Upper lobe of left lung (tissue), 6 donors: ENCODE data around the gene CHORDC1. TPM values are rescaled to one million over a fixed set of nuclear protein-coding genes. Genes with fewer than 3 reads are reported as not detected.
"Not testable (repeated sequence)": the region's sequence is repeated elsewhere in the genome, so short reads cannot be mapped to it uniquely, and the experiment has no call there.

Source experiments
- ATAC-seq, 2 donors: fragments of 200-7000 bp; cut with Tn5 transposase; one replicate each; pipeline ENCODE4 v1.9.1; 2022; ENCODE audit warnings: mild to moderate bottlenecking in 2 of 2, moderate library complexity in 2 of 2; ENCODE audit not compliant: low FRiP score in 2 of 2
- DNase-seq, 2 donors: peaks; one replicate each; pipeline ENCODE4 v3.0.0-alpha.2; 2019 to 2020
- H3K27ac ChIP-seq, 4 donors: fragments of 200-600 bp; sonication (generic); one replicate each; pipeline ENCODE4 v1.5.1; 2016 to 2019
- H3K27me3 ChIP-seq, 4 donors: fragments of 200-600 bp; sonication (generic); one replicate each; pipeline ENCODE4 v1.5.1; 2017 to 2019
- H3K36me3 ChIP-seq, 4 donors: fragments of 200-600 bp; sonication (generic); one replicate each; pipeline ENCODE4 v1.5.1; 2016 to 2019
- H3K4me1 ChIP-seq, 4 donors: fragments of 200-600 bp; sonication (generic); one replicate each; pipeline ENCODE4 v1.5.1; 2018 to 2019
- H3K4me3 ChIP-seq, 4 donors: fragments of 200-600 bp; sonication (generic); one replicate each; pipeline ENCODE4 v1.5.1; 2017 to 2019; ENCODE audit warnings: mild to moderate bottlenecking in 2 of 4, moderate library complexity in 1 of 4
- H3K9me3 ChIP-seq, 4 donors: fragments of 200-600 bp; sonication (generic); one replicate each; pipeline ENCODE4 v1.5.1; 2018 to 2019
- CTCF ChIP-seq, 6 experiments: fragments of 450-650 bp in 4 of 6; fragments of 200-600 bp in 2 of 6; sonication (generic) in 2 of 6; IDR thresholded peaks; one replicate each; pipeline ENCODE4 v1.5.1; 2016 to 2019; ENCODE audit warnings: antibody characterized with exemption in 6 of 6
- EP300 ChIP-seq, 4 donors: sonication (generic); formaldehyde crosslinking; IDR thresholded peaks; one replicate each; pipeline ENCODE4 v1.5.1; 2017; ENCODE audit warnings: antibody characterized with exemption in 4 of 4, control low read depth in 2 of 4
- POLR2A ChIP-seq, 4 donors: fragments of 450-650 bp; IDR thresholded peaks; one replicate each; pipeline ENCODE4 v1.5.1; 2016 to 2017; ENCODE audit warnings: antibody characterized with exemption in 4 of 4, mild to moderate bottlenecking in 2 of 4
- POLR2AphosphoS5 ChIP-seq, 2 donors: sonication (generic); formaldehyde crosslinking; IDR thresholded peaks; one replicate each; pipeline ENCODE4 v1.5.1; 2017; ENCODE audit warnings: antibody characterized with exemption in 2 of 2
- WGBS, 2 donors: methylation state at CpG; one replicate each; pipeline ENCODE4 v1.1.5; 2017 to 2018; 5-methylcytosine and 5-hydroxymethylcytosine counted together
- total RNA-seq, 6 donors: library from RNA; depleted of rRNA in 4 of 6; stranded (reverse); fragments of >200 nt in 4 of 6; gene quantifications; one replicate each; pipeline versions ENCODE4 v1.1.0 to v1.2.1, GENCODE V29; 2016 to 2021
- donor health status: DM: no; HTN: no; CAD: no; lungs with moderate emphysema.
- donor health status: DM: no; HTN: yes; CAD: no; lungs with severe emphysema.

CHORDC1 gene
- total RNA-seq, 6 donors from 2014 or later: 12.8 to 47.4 (median 32.9) TPM

DNA sequence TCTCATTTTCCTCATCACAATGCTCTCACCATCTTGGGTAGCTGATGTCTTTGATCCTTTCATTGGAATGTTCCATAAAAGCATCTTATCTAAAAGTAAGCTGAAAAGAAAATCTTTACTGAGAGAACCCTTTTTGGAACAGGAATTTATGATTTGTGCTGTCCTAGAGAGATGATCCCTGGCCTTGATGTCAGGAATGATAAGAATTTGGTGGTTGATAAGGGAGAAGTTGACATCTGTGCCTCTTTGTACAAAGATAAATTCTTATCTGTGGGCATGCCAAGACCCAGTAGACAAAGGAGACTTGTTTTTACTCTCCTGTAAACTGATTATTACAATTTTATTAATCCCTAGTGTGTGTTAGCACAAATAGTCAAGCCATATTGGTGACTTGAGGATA is 51.5 kb downstream of the CHORDC1 start:
- DNase-seq (no peak), ATAC-seq (no peak)
- Histone ChIP-seq H3K27me3 (no peaks in the 10 kb centered on the region), H3K9me3 (no peaks in the 10 kb centered on the region), H3K4me3 (no peak overlapping the region), H3K36me3 (no peaks in the 10 kb centered on the region), H3K4me1 (no peaks in the 10 kb centered on the region), H3K27ac (no peak overlapping the region)
- no peak for TF ChIP-seq POLR2AphosphoS5 (IDR thresholded peaks at IDR 0.05)
- TF ChIP-seq POLR2A (IDR thresholded peaks at IDR 0.05): no peak
- TF ChIP-seq CTCF (IDR thresholded peaks at IDR 0.05): no peak
- TF ChIP-seq EP300 (IDR thresholded peaks at IDR 0.05): no peak

- DNase-seq: no peak
- H3K27ac ChIP-seq: no peak overlapping the region
- no peaks in the 10 kb centered on the region for H3K27me3 ChIP-seq
- WGBS, 2 donors: 76 to 87% methylated on average over 3 of the region's 3 CpGs
- no peaks in the 10 kb centered on the region for H3K9me3 ChIP-seq
- no peak for ATAC-seq
- TF ChIP-seq CTCF (IDR thresholded peaks at IDR 0.05) (no peak), POLR2AphosphoS5 (IDR thresholded peaks at IDR 0.05) (no peak), POLR2A (IDR thresholded peaks at IDR 0.05) (no peak), EP300 (IDR thresholded peaks at IDR 0.05) (no peak)
- no peak overlapping the region for H3K4me3 ChIP-seq
- no peaks in the 10 kb centered on the region for H3K4me1 ChIP-seq
- H3K36me3 ChIP-seq: no peaks in the 10 kb centered on the region
Observed at GRCh38 chr11:90168571-90168970, 54.3 kb downstream of the CHORDC1 start.

DNA sequence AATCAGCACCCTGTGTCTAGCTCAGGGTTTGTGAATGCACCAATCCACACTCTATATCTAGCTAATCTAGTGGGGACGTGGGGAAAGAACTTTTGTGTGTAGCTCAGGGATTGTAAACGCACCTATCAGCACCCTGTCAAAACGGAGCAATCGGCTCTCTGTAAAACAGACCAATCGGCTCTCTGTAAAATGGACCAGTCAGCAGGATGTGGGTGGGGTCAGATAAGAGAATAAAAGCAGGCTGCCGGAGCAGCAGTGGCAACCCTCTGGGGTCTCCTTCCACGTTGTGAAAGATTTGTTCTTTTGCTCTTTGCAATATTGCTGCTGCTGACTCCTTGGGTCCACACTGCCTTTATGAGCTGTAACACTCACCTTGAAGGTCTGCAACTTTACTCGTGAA is 55.1 kb downstream of the CHORDC1 start:
- not testable (repeated sequence) for H3K36me3 ChIP-seq, H3K27me3 ChIP-seq, H3K4me3 ChIP-seq, H3K27ac ChIP-seq, H3K4me1 ChIP-seq, ATAC-seq, H3K9me3 ChIP-seq, DNase-seq
- WGBS, 2 donors: 84 to 91% methylated on average over 8 of the region's 8 CpGs

DNA sequence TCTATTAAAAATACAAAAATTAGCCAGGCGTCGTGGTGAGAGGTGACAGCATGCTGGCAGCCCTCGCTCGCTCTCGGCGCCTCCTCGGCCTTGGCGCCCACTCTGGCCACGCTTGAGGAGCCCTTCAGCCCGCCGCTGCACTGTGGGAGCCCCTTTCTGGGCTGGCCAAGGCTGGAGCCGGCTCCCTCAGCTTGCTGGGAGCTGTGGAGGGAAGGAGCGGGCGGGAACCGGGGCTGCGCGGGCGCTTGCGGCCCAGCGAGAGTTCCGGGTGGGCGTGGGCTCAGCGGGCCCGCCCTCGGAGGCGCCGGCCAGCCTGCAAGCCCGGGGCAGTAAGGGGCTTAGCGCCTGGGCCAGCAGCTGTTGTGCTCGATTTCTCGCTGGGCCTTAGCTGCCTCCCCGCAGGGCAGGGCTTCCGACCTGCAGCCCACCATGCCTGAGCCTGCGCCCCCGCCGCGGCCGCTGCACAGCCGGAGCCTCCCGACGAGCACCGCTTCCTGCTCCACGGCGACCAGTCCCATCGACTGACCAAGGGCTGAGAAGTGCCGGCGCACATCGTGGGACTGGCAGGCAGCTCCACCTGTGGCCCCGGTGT is 55.8 kb downstream of the CHORDC1 start:
- not testable (repeated sequence) for H3K27me3 ChIP-seq, ATAC-seq, H3K9me3 ChIP-seq, H3K4me3 ChIP-seq, H3K27ac ChIP-seq, H3K36me3 ChIP-seq, H3K4me1 ChIP-seq
- 94 to 96% methylated on average over 11 to 49 of the region's 49 CpGs for WGBS, 2 donors
- peak in 1 of 2 donors; percentile 73 for DNase-seq

Other genes with a start within 250 kb of the CHORDC1 start
- gene TRIM49C, start 191.9 kb downstream of the CHORDC1 start, total RNA-seq: not detected
- not detected for gene UBTFL1, start 137.1 kb downstream of the CHORDC1 start, total RNA-seq
- gene NAALAD2, start 88.4 kb downstream of the CHORDC1 start, total RNA-seq: 1 to 10 TPM in 4 of 6 donors, under 1 TPM in 2; 0.33 to 2.1 (median 1.2) TPM